Measurements from ENCODE around the gene TMEM200A. TPM values are rescaled to one million over a fixed set of nuclear protein-coding genes. Genes with fewer than 3 reads are reported as not detected.

TMEM200A gene
- polyA plus RNA-seq, 1 of the 3 experiments (the other 2 are of a cell fraction) = 32.6 TPM

DNA sequence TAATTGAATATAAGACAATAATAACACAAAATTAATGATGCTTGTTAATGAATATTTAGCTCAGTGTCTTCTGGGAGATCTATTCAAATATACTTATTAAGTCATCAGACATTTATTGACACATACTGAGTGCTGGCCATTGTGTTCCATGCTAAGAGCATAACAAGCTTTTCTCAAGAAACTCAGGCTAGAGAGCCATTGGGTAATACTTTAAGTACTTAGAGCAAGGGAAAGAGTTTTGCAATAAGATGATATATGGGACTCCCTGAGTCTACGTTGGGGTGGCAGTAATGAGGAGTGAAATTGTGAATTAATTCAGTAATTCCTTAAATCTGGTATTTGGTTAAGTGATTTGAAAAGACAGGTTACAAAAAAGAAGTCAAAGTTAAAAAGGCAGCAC lies 11.1 kb downstream of the TMEM200A start:
- Histone ChIP-seq H3K27me3 (ENCODE audit: insufficient read depth) (no peaks in the 10 kb centered on the region), H4K20me1 (ENCODE audit: insufficient read depth) (peaks cover 41% of the 10 kb centered on the region; the same call in 1 of the 2 replicates), H3K79me2 (ENCODE audit: insufficient read depth) (peaks cover 100% of the 10 kb centered on the region), H2AFZ (ENCODE audit: low read depth) (no peak overlapping the region), H3K36me3 (replicated peaks in 1 of 2; ENCODE audit: control insufficient read depth in 1 of 2, insufficient read depth in 2 of 2, low read length in 1 of 2) (peaks cover 0 to 34% of the 10 kb centered on the region in 2 experiments), H3K9ac (no peak overlapping the region), H3K4me1 (ENCODE audit: control insufficient read depth in 1 of 2, insufficient read depth in 2 of 2, low read depth in 1 of 2, low read length in 1 of 2) (peaks cover 0 to 18% of the 10 kb centered on the region in 2 experiments), H3K4me3 (ENCODE audit: low read depth in 2 of 2, low read length in 1 of 2) (no peak overlapping the region), H3K9me2 (no peaks in the 10 kb centered on the region), H3F3A (replicated peaks; ENCODE audit: insufficient read depth) (peaks cover 28% of the 10 kb centered on the region), H3K4me2 (no peak overlapping the region), H3K9me3 (no peaks in the 10 kb centered on the region), H3K27ac (ENCODE audit: low read depth in 2 of 2, low read length in 1 of 2) (no peak overlapping the region; a peak in 1 of 4 replicates)
- TF ChIP-seq MXI1 (IDR thresholded peaks at IDR 0.05; ENCODE audit: low read depth, low read length) (no peak), RXRA (IDR thresholded peaks at IDR 0.05; ENCODE audit: borderline replicate concordance, low read depth) (no peak), USF2 (IDR thresholded peaks at IDR 0.05; ENCODE audit: borderline replicate concordance, low read depth, low read length) (no peak), ELF1 (IDR thresholded peaks at IDR 0.05) (no peak), ZBTB33 (IDR thresholded peaks at IDR 0.05; ENCODE audit: borderline replicate concordance, low read depth) (no peak), JUND (IDR thresholded peaks at IDR 0.05) (no peak), EZH2phosphoT487 (IDR thresholded peaks at IDR 0.05; ENCODE audit: borderline replicate concordance, low read depth) (no peak), CHD2 (IDR thresholded peaks at IDR 0.05; ENCODE audit: low read length, partially characterized antibody) (no peak)
- TF ChIP-seq, protein P1, sequence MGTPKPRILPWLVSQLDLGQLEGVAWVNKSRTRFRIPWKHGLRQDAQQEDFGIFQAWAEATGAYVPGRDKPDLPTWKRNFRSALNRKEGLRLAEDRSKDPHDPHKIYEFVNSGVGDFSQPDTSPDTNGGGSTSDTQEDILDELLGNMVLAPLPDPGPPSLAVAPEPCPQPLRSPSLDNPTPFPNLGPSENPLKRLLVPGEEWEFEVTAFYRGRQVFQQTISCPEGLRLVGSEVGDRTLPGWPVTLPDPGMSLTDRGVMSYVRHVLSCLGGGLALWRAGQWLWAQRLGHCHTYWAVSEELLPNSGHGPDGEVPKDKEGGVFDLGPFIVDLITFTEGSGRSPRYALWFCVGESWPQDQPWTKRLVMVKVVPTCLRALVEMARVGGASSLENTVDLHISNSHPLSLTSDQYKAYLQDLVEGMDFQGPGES (IDR thresholded peaks at IDR 0.05; ENCODE audit: low read depth, low read length) = no peak
- TF ChIP-seq, protein P2, sequence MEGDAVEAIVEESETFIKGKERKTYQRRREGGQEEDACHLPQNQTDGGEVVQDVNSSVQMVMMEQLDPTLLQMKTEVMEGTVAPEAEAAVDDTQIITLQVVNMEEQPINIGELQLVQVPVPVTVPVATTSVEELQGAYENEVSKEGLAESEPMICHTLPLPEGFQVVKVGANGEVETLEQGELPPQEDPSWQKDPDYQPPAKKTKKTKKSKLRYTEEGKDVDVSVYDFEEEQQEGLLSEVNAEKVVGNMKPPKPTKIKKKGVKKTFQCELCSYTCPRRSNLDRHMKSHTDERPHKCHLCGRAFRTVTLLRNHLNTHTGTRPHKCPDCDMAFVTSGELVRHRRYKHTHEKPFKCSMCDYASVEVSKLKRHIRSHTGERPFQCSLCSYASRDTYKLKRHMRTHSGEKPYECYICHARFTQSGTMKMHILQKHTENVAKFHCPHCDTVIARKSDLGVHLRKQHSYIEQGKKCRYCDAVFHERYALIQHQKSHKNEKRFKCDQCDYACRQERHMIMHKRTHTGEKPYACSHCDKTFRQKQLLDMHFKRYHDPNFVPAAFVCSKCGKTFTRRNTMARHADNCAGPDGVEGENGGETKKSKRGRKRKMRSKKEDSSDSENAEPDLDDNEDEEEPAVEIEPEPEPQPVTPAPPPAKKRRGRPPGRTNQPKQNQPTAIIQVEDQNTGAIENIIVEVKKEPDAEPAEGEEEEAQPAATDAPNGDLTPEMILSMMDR (IDR thresholded peaks at IDR 0.05) = no peak
- TF ChIP-seq, protein P3, sequence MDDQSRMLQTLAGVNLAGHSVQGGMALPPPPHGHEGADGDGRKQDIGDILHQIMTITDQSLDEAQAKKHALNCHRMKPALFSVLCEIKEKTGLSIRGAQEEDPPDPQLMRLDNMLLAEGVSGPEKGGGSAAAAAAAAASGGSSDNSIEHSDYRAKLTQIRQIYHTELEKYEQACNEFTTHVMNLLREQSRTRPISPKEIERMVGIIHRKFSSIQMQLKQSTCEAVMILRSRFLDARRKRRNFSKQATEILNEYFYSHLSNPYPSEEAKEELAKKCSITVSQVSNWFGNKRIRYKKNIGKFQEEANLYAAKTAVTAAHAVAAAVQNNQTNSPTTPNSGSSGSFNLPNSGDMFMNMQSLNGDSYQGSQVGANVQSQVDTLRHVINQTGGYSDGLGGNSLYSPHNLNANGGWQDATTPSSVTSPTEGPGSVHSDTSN (IDR thresholded peaks at IDR 0.05) = no peak
- 59% methylated on average over 1 of the region's 1 CpG for WGBS (ENCODE audit: low lambda C conversion rate)
- ChIA-PET CTCF (no interaction called here), POLR2A (no interaction called here)
- no peak for DNase-seq
